ENCODE measurements around the gene CCNB1IP1.
"Not testable (repeated sequence)": the region's sequence is repeated elsewhere in the genome, so short reads cannot be mapped to it uniquely, and the experiment has no call there.

Gene CCNB1IP1

DNA sequence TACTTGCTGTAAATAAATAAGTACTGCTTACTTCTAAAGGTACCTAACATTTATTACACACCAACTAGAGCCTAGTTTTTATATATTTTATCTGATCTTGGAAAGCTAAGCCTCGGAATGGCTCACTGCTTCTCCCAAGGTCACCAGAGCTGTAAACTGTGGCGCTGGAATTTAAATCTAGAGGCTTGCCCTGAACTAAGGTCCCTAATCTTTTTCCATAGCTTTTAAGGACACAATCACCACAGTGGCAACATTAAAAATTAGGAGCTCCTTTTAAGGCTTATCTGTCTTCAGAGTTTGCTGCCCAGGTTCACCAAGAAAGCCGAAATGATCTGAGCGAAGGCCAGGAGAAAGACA lies 670 bp downstream of the CCNB1IP1 start:
- DNase-seq (ENCODE audit: low spot score), result peak; percentile 21

DNA sequence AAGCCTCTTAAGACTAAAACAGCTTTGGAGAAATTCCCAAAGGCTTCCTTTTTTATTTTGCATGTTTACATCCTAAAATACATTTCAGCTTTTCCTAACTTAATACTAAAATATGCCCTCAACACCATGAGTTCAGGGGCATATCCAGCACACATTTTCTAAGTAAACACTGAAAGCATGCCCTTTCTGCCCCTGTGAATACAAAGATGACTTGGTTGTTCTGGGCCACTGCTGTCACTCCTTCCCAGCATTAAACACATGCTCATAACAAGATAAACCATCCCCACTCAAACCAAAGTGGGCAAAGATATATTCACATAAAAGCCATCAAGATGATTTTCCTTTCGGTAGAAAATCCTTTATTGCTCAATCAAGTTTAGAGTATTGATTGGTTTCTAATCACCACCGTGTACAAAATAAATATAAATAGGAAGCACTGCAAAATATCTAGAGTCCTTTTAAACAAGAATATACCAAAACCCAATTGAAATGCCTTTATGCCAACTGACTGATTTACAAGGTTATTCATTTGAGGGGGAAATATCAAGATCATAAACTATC lies 1.9 kb downstream of the CCNB1IP1 start:
- no peak for DNase-seq (ENCODE audit: low spot score)

DNA sequence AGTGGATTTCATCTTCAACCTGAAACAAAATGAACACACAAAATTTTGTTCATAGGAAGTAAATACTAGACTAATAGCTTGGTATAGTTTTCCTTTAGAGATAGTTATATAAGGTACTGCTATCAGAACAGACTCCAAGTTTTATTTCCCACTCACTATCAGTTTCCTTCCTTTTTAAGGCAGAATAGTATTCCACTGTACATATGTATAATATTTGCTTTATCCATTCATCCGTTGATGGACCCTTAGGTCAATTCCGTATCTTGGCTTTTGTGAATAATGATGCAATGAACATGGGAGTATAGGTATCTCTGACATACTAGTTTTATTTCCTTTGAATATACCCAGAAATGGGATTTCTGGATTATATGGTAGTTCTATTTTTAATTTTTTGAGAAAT lies 3.7 kb downstream of the CCNB1IP1 start:
- no peak for DNase-seq (ENCODE audit: low spot score)

GRCh38 chr14:20328705-20329104 lies 4.4 kb downstream of the CCNB1IP1 start:
- DNase-seq (ENCODE audit: low spot score), result no peak

GRCh38 chr14:20327005-20327869 lies 5.8 kb downstream of the CCNB1IP1 start:
- DNase-seq (ENCODE audit: low spot score), result peak; percentile 59

GRCh38 chr14:20317720-20318119 lies 15.4 kb downstream of the CCNB1IP1 start:
- DNase-seq (ENCODE audit: low spot score), result no peak

DNA sequence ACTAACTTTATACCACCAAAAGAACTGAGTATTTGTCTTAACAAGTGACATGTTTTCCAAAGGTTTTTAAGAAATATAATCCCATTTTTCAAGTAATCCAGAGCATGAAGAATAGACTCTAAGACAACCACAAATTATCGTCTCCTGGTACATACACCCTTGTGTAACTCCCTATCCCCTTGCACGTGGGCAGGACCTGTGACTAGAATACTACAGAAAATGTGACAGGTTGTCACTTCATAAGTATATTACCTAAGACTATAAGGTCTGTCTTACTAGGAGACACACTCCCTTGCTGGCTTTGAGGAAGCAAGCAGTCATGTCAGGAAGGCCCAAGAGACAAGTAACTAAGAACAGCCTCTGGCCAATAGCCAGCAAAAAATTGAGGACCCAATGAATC lies 19.1 kb downstream of the CCNB1IP1 start:
- DNase-seq (ENCODE audit: low spot score), result no peak

GRCh38 chr14:20306079-20306423 lies 27.0 kb downstream of the CCNB1IP1 start:
- no peak for DNase-seq (ENCODE audit: low spot score)

- DNase-seq (ENCODE audit: low spot score), result peak; percentile 92
Measured at GRCh38 chr14:20305265-20306078, 27.6 kb downstream of the CCNB1IP1 start, which contains the start of gene TTC5. Gene TTC5 (minus strand): TSS chr14:20305951. CDS start chr14:20305937, 14 bp downstream.

DNA sequence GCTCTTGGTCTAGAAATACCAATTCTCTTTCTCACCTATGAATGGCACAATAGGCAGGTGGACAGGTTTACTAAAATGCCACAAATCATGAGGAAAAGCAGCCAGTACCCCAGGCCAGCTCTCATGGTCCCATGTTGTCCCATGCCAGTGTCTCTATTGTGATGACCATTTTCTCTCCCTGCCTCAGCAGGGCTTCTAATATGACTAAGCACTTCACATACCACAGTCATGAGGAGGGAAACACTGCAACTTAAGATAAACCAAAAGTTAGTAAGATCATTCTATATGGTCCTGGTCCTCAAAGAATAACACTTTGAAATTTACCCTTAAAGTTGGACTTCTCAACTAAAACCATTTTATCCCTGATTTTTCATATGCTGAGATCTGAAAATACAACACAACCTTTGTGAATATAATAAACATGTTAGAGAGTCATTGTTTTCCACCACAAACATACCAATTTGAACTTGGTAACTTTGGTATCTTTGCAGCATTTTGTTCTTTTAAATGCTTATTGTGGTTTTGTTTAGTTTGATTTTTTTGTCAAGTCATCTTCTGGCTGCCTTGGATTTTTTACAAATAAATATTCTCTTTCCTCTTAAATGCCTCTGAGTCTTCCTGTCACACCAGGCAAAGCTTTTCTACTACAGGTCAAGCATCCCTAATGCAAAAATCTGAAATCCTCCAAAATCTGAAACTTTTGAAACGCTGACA lies 30.9 kb downstream of the CCNB1IP1 start:
- peak; percentile 18 for DNase-seq (ENCODE audit: low spot score)

DNA sequence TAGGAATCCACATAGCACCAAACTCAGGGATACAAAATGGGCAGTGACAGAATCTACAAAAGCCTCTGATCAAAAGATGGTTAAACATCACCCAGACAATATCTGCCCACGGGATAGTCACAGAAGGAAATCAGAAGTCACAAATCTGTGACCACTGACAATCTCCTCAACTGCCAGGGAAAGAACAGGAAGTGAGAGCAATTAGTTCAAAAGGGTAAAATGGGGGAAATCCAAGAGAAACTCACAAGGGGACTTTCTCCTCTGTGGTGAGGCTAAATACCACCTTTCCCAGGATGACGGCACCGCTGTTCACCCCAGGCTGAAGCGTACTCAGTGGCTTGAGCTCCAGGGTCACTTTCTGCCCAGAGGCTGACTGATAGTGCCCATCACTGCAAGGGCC lies 38.0 kb downstream of the CCNB1IP1 start:
- no peak for DNase-seq (ENCODE audit: low spot score)

DNA sequence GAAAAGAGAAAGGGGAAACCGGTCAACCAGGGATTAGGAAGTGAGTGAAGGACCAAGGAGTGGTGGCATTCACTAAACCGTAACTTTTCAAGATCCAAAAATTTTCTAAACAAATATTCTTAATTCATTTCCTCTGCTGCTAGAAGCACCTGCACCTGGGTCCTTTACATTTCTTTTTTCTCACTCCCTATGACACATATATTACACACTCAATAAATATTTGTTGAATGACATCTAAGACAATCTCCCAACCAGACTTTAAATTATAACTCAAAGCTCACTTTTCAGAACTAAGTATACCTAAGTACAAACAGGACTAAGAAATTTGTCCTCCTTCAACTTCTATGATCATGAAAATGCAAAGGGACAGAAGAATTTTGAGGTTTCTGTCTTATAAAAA lies 38.4 kb downstream of the CCNB1IP1 start:
- no peak for DNase-seq (ENCODE audit: low spot score)

GRCh38 chr14:20281998-20282397 lies 51.1 kb downstream of the CCNB1IP1 start:
- not testable (repeated sequence) for DNase-seq (ENCODE audit: low spot score)

GRCh38 chr14:20280265-20280664 lies 52.8 kb downstream of the CCNB1IP1 start:
- not testable (repeated sequence) for DNase-seq (ENCODE audit: low spot score)

DNA sequence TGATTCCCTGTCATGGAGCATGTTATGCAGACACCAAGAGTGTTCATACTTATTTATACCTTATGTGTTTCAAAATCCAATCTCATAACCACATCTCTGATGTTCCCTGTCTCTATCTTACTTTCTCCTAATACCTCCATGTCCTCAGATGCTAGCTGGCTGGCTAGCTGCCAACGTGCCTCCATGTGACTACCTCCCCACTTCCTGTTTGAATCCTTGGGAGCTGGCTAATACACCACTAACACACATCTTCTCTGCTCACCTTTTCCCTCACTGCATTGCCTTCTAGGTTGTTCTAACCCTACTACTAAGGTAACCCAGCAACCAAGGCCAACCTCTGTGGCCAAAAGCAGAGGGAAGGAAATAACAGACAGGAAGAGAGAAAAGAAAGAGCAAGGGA lies 54.7 kb downstream of the CCNB1IP1 start:
- DNase-seq (ENCODE audit: low spot score), result no peak

- no peak for DNase-seq (ENCODE audit: low spot score)
Measured at GRCh38 chr14:20277409-20277808, 55.7 kb downstream of the CCNB1IP1 start.

DNA sequence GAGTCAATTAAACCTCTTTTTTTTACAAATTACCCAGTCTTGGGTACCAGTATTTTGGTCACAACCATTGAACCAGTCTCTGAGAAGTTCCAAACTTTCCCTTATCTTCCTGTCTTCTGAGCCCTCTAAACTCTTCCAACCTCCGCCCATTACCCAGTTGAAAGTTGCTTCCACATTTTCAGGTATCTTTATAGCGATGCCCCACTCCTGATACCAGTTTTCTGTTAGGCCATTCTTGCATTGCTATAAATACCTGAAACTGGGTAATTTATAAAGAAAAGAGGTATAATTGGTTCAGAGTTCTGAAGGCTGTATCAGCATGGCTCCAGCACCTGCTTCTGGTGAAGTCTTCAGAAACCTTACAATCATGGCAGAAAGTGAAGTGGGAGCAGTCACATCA lies 59.0 kb downstream of the CCNB1IP1 start:
- no peak for DNase-seq (ENCODE audit: low spot score)

GRCh38 chr14:20264361-20264760 lies 68.7 kb downstream of the CCNB1IP1 start:
- DNase-seq (ENCODE audit: low spot score), result not testable (repeated sequence)

DNA sequence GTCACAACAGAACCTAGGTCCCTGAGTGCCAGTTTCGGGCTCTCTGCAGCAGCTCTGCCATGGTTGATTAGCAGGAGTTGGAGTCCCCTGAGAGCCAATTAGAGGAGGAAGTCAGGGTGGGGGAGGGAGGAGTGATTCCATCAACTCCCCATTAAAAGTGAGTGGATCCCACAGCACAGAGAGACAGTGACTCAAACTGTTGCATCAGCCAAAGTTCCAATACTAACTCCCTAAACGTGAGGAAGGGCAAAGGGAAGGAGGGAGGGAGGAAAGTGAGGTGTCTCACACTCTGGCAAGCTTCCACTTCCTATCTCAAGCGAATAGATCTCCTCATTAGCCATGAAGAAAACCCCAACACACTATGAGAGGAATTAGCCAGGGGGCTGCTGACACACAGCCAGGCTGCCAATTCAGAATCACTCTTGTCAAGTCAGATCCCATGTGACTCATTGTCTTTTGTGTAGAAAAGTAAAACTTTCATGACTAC lies 70.4 kb downstream of the CCNB1IP1 start:
- DNase-seq (ENCODE audit: low spot score), result peak; percentile 32

Measured in GM03348 (cell line).